GM21515 (cell line): Measurements from ENCODE around the gene HGS.

ENCODE experiments used
- ATAC-seq: cut with Tn5 transposase; IDR thresholded peaks from one replicate; pipeline ENCODE4 v1.9.1; 2021; ENCODE audit not compliant: unreplicated experiment

Gene HGS

GRCh38 chr17:81683208-81683583 lies 615 bp upstream of the HGS start:
- peak; percentile 8 for ATAC-seq

GRCh38 chr17:81684442-81684911 lies 666 bp downstream of the HGS start:
- ATAC-seq = no peak

- ATAC-seq = no peak
These were observed 1.3 kb downstream of the HGS start for GRCh38 chr17:81685108-81685507.

GRCh38 chr17:81686614-81687013 lies 2.8 kb downstream of the HGS start:
- no peak for ATAC-seq

- ATAC-seq = no peak
These were observed 4.1 kb downstream of the HGS start for GRCh38 chr17:81687770-81688541.

GRCh38 chr17:81688616-81689015 lies 4.8 kb downstream of the HGS start:
- ATAC-seq = no peak

GRCh38 chr17:81690066-81690465 lies 6.3 kb downstream of the HGS start:
- ATAC-seq = no peak

- no peak for ATAC-seq
These were observed 6.7 kb downstream of the HGS start for GRCh38 chr17:81690549-81690948.

GRCh38 chr17:81691196-81691595 lies 7.4 kb downstream of the HGS start:
- ATAC-seq = no peak

GRCh38 chr17:81691608-81692007 lies 7.8 kb downstream of the HGS start:
- ATAC-seq = no peak

- ATAC-seq = no peak
These were observed 9.8 kb downstream of the HGS start for GRCh38 chr17:81693509-81694210.

- no peak for ATAC-seq
These were observed 11.0 kb downstream of the HGS start for GRCh38 chr17:81694810-81695209.

- no peak for ATAC-seq
These were observed 11.4 kb downstream of the HGS start for GRCh38 chr17:81695211-81695610.

- no peak for ATAC-seq
These were observed 12.0 kb downstream of the HGS start for GRCh38 chr17:81695801-81696200.

GRCh38 chr17:81696218-81696941 lies 12.6 kb downstream of the HGS start:
- no peak for ATAC-seq

- ATAC-seq = no peak
These were observed 13.6 kb downstream of the HGS start for GRCh38 chr17:81697261-81698044.

GRCh38 chr17:81700353-81701287 lies 16.8 kb downstream of the HGS start:
- no peak for ATAC-seq

- ATAC-seq = no peak
These were observed 17.7 kb downstream of the HGS start for GRCh38 chr17:81701288-81702071.
